ENCODE results near the gene COL4A5. TPM values are rescaled to one million over a fixed set of nuclear protein-coding genes. Genes with fewer than 3 reads are reported as not detected.

COL4A5 gene
- total RNA-seq, 1 donor from 2014 or later: 26.0 TPM

Other genes with a start within 250 kb of the COL4A5 start
- gene COL4A6, start 1.4 kb upstream of the COL4A5 start, total RNA-seq: 1.8 TPM